A673 (cell line): ENCODE results near the gene TMEM9B.

Experiments used
- EZH2 ChIP-seq: fragments of 200-600 bp; sonication (generic); IDR thresholded peaks from 2 replicates; pipeline ENCODE4 v1.6.1; 2017; ENCODE audit warnings: borderline replicate concordance, low read depth, mild to moderate bottlenecking, mixed read lengths, antibody characterized with exemption, low read length; ENCODE audit not compliant: poor library complexity, severe bottlenecking
- TF ChIP-seq, protein P1 (sequence below): fragments of 300-800, 200-600 bp; sonication (generic); conservative IDR thresholded peaks from 2 replicates; pipeline ENCODE4 v1.5.1; 2017; ENCODE audit warnings: low read depth, mild to moderate bottlenecking, antibody characterized with exemption, low read length, moderate library complexity, mixed read lengths

DNA sequence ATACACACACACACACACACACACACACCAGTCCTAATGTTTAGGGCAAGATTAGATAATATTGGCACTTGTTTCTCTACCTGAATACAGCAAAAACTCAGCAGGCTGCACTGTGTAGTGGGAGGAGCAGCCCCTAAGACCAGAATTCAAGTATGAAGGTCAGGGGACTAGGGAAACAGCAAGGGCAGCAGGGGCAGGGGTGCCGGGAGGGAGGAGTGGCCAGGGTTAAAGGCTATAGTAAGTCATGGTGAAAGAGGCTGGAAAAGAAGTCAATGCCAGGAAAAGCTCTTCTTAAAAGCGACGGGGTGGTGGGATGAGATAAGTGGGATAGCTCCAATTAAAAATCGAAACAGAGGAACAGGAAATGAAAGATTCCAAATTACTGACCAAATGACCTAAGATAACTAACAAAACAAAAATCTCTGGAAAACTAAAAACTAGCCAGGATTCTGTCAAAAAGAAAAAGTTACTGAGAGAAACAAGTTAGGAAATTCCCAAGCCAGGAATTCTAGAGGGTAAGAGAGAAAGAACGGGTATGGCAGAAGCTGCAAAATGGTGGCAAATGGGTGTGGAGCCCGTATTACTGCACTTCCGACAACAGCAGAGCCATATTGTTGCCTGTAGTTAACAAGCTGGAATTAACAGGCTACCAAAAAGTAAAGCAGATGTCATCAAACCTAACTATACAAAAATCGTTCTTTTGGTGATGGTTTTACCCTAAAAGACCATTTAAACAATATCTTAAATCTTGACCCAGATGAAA lies 22.7 kb downstream of the TMEM9B start:
- TF ChIP-seq, protein P1, sequence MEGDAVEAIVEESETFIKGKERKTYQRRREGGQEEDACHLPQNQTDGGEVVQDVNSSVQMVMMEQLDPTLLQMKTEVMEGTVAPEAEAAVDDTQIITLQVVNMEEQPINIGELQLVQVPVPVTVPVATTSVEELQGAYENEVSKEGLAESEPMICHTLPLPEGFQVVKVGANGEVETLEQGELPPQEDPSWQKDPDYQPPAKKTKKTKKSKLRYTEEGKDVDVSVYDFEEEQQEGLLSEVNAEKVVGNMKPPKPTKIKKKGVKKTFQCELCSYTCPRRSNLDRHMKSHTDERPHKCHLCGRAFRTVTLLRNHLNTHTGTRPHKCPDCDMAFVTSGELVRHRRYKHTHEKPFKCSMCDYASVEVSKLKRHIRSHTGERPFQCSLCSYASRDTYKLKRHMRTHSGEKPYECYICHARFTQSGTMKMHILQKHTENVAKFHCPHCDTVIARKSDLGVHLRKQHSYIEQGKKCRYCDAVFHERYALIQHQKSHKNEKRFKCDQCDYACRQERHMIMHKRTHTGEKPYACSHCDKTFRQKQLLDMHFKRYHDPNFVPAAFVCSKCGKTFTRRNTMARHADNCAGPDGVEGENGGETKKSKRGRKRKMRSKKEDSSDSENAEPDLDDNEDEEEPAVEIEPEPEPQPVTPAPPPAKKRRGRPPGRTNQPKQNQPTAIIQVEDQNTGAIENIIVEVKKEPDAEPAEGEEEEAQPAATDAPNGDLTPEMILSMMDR: no peak
- no peak for TF ChIP-seq EZH2
